Pancreas (tissue), 10 donors: ENCODE results near the gene SSTR1. TPM values are rescaled to one million over a fixed set of nuclear protein-coding genes. Genes with fewer than 3 reads are reported as not detected.
A peak's percentile ranks its signal among the peaks of the same experiment; 100 is the strongest.

Experiments used
- ATAC-seq, 4 donors: fragments of 200-7000 bp; cut with Tn5 transposase; one replicate each; pipeline versions ENCODE4 v1.8.0 to v1.9.1; 2020; ENCODE audit warnings: mild to moderate bottlenecking in 4 of 4, moderate library complexity in 4 of 4
- DNase-seq, 6 donors: peaks; one replicate each; pipeline ENCODE4 v3.0.0-alpha.2; 2020
- FAIRE-seq: peaks from 2 replicates; lab custom pipeline; 2012; peaks lifted over from hg19 to GRCh38; lab: Jason Lieb, UNC
- H3K27ac ChIP-seq, 4 donors: fragments of 200-600 bp; sonication (generic); 1 replicate in 3 of 4; 2 replicates in 1 of 4; pipeline versions ENCODE4 v1.5.0 to v1.8.0; 2020
- H3K27me3 ChIP-seq, 4 donors: fragments of 200-600 bp; one replicate each; pipeline ENCODE4 v1.8.0; 2021
- H3K36me3 ChIP-seq, 3 donors: fragments of 200-600 bp; sonication (generic) in 1 of 3; one replicate each; pipeline versions ENCODE4 v1.5.0 to v1.8.0; 2020 to 2021
- H3K4me1 ChIP-seq, 3 donors: fragments of 200-600 bp; one replicate each; pipeline ENCODE4 v1.8.0; 2021
- H3K4me3 ChIP-seq, 4 donors: fragments of 200-600 bp; sonication (generic) in 2 of 4; one replicate each; pipeline versions ENCODE4 v1.5.0 to v1.8.0; 2020 to 2021
- H3K9me3 ChIP-seq, 4 donors: fragments of 200-600 bp; one replicate each; pipeline ENCODE4 v1.8.0; 2021
- CTCF ChIP-seq, 4 donors: fragments of 200-600 bp; sonication (generic) in 3 of 4; IDR thresholded peaks; one replicate each; pipeline versions ENCODE4 v1.5.0 to v1.8.0; 2021; ENCODE audit warnings: antibody characterized with exemption in 4 of 4
- WGBS, 2 donors: extraction: QIAGEN DNeasy Blood & Tissue Kit; methylation state at CpG; one replicate each; pipeline ENCODE4 v1.1.7; 2013; 5-methylcytosine and 5-hydroxymethylcytosine counted together
- intact Hi-C, 3 donors: fragments of 100-400 bp; cut with DNase I; formaldehyde crosslinking; loops; one replicate each; pipeline versions ENCODE4 v1.11.1 to v1.14.2; 2022
- polyA plus RNA-seq, 2 donors: library from polyadenylated mRNA; stranded (reverse); fragments of 200-250 nt; gene quantifications; one replicate each; pipeline ENCODE4 v1.2.3, GENCODE V29; 2013
- total RNA-seq, 6 donors: library from RNA; stranded (reverse); fragmentation: NEBNext Ultra II Directional in 4 of 6; extraction: Animal tissue kit (Norgen Biotek cat#: 25700) in 4 of 6; gene quantifications; one replicate each; pipeline versions ENCODE4 v1.2.1 to v1.2.4, GENCODE V29; 2021 to 2023
- donor health status: healthy with polysubstance abuse.
- donor health status: DM: no; HTN: no; CAD: no; lungs with moderate emphysema.
- donor health status: DM: no; HTN: no; CAD: no.
- donor health status: control.
- donor health status: control.
- donor health status: Bipolar disorder and iron deficiency.
- donor health status: DM: yes; HTN: yes; CAD: no.
- donor health status: DM: no; HTN: no; CAD: no.
- donor health status: DM: no; HTN: no; CAD: no.
- donor health status: DM: yes; HTN: yes; CAD: no.

SSTR1 gene
- total and polyA plus RNA-seq, 8 donors = 0.95 to 8.1 (median 2.1) TPM

GRCh38 chr14:38211255-38211735 is 3.6 kb downstream of the SSTR1 start:
- ATAC-seq (no peak), DNase-seq (peak in 2 of 6 donors; percentile 45 to 59)
- 45 to 51% methylated on average over 34 of the region's 34 CpGs for WGBS, 2 donors

GRCh38 chr14:38212111-38212510 is 4.4 kb downstream of the SSTR1 start:
- no peak overlapping the region for H3K27ac ChIP-seq
- H3K4me1 ChIP-seq = peaks cover 0 to 7% (median 0%) of the 10 kb centered on the region in 3 donors
- TF ChIP-seq CTCF (IDR thresholded peaks at IDR 0.05) = no peak
- H3K36me3 ChIP-seq = no peaks in the 10 kb centered on the region
- FAIRE-seq (no peak), DNase-seq (no peak), ATAC-seq (no peak)
- no peak overlapping the region for H3K4me3 ChIP-seq
- intact Hi-C loops = no loop called here
- H3K9me3 ChIP-seq = no peaks in the 10 kb centered on the region
- no peaks in the 10 kb centered on the region for H3K27me3 ChIP-seq

More at GRCh38 chr14:38211255-38211735, 3.6 kb downstream of the SSTR1 start:
- Histone ChIP-seq H3K27ac (no peak overlapping the region), H3K4me3 (peak overlapping the region in 2 of 4 donors; percentile 8 to 55), H3K9me3 (no peaks in the 10 kb centered on the region), H3K27me3 (no peaks in the 10 kb centered on the region), H3K36me3 (no peaks in the 10 kb centered on the region), H3K4me1 (peaks cover 0 to 7% (median 0%) of the 10 kb centered on the region in 3 donors)
- TF ChIP-seq CTCF (IDR thresholded peaks at IDR 0.05) = no peak
- no peak for FAIRE-seq
- intact Hi-C loops = no loop called here

GRCh38 chr14:38213001-38213400 is 5.3 kb downstream of the SSTR1 start:
- Histone ChIP-seq H3K27ac (no peak overlapping the region), H3K9me3 (no peaks in the 10 kb centered on the region), H3K4me1 (peaks cover 0 to 7% (median 0%) of the 10 kb centered on the region in 3 donors), H3K4me3 (no peak overlapping the region), H3K36me3 (no peaks in the 10 kb centered on the region), H3K27me3 (no peaks in the 10 kb centered on the region)
- ATAC-seq (no peak), FAIRE-seq (no peak), DNase-seq (no peak)
- WGBS, 2 donors = 83 to 89% methylated on average over 2 of the region's 2 CpGs
- no peak for TF ChIP-seq CTCF (IDR thresholded peaks at IDR 0.05)
- intact Hi-C loops = no loop called here

GRCh38 chr14:38217553-38217952 is 9.8 kb downstream of the SSTR1 start:
- ATAC-seq = no peak
- TF ChIP-seq CTCF (IDR thresholded peaks at IDR 0.05) = no peak

GRCh38 chr14:38221077-38221476 is 13.4 kb downstream of the SSTR1 start:
- Histone ChIP-seq H3K4me1 (no peaks in the 10 kb centered on the region), H3K27me3 (no peaks in the 10 kb centered on the region), H3K36me3 (no peaks in the 10 kb centered on the region), H3K27ac (no peak overlapping the region), H3K9me3 (no peaks in the 10 kb centered on the region), H3K4me3 (no peak overlapping the region)
- 85 to 97% methylated on average over 3 of the region's 3 CpGs for WGBS, 2 donors
- no peak for TF ChIP-seq CTCF (IDR thresholded peaks at IDR 0.05)
- DNase-seq (no peak), ATAC-seq (no peak), FAIRE-seq (no peak)
- intact Hi-C loops = no loop called here

More at GRCh38 chr14:38217553-38217952, 9.8 kb downstream of the SSTR1 start:
- H3K27ac ChIP-seq = no peak overlapping the region
- H3K4me3 ChIP-seq = no peak overlapping the region
- H3K27me3 ChIP-seq = no peaks in the 10 kb centered on the region
- intact Hi-C loops = no loop called here
- H3K36me3 ChIP-seq = no peaks in the 10 kb centered on the region
- H3K9me3 ChIP-seq = no peaks in the 10 kb centered on the region
- no peak for FAIRE-seq
- no peaks in the 10 kb centered on the region for H3K4me1 ChIP-seq
- 35 to 37% methylated on average over 2 of the region's 2 CpGs for WGBS, 2 donors
- DNase-seq = no peak
